DMS53 treated with DMSO at 0.1 percent for 48 hours (cell line): ENCODE measurements around the gene SLC25A21.
A peak's percentile ranks its signal among the peaks of the same experiment; 100 is the strongest.
"Not testable (repeated sequence)": the region's sequence is repeated elsewhere in the genome, so short reads cannot be mapped to it uniquely, and the experiment has no call there.

Experiments
- DNase-seq: peaks from one replicate; lab custom pipeline; 2025; ENCODE audit not compliant: unreplicated experiment; lab: John Stamatoyannopoulos, UW

SLC25A21 gene

GRCh38 chr14:36724162-36724561 is 448.2 kb downstream of the SLC25A21 start:
- no peak for DNase-seq

GRCh38 chr14:36723530-36723929 is 448.9 kb downstream of the SLC25A21 start:
- no peak for DNase-seq

GRCh38 chr14:36721877-36722276 is 450.5 kb downstream of the SLC25A21 start:
- no peak for DNase-seq

GRCh38 chr14:36720657-36721056 is 451.7 kb downstream of the SLC25A21 start:
- no peak for DNase-seq

GRCh38 chr14:36719823-36720222 is 452.6 kb downstream of the SLC25A21 start:
- no peak for DNase-seq

GRCh38 chr14:36718216-36718615 is 454.2 kb downstream of the SLC25A21 start:
- no peak for DNase-seq

- peak; percentile 20 for DNase-seq
These were observed 455.0 kb downstream of the SLC25A21 start for GRCh38 chr14:36717363-36717762.

GRCh38 chr14:36716614-36717184 is 455.7 kb downstream of the SLC25A21 start:
- no peak for DNase-seq

GRCh38 chr14:36713960-36714703 is 458.3 kb downstream of the SLC25A21 start:
- DNase-seq, result no peak

GRCh38 chr14:36707570-36707969 is 464.8 kb downstream of the SLC25A21 start:
- no peak for DNase-seq

GRCh38 chr14:36702474-36702873 is 469.9 kb downstream of the SLC25A21 start:
- no peak for DNase-seq

- no peak for DNase-seq
These were observed 471.3 kb downstream of the SLC25A21 start for GRCh38 chr14:36701132-36701531.

- DNase-seq, result no peak
These were observed 471.8 kb downstream of the SLC25A21 start for GRCh38 chr14:36700651-36701050.

GRCh38 chr14:36699420-36699819 is 473.0 kb downstream of the SLC25A21 start:
- DNase-seq, result not testable (repeated sequence)

GRCh38 chr14:36690311-36691040 is 481.9 kb downstream of the SLC25A21 start:
- DNase-seq, result peak; percentile 38

GRCh38 chr14:36684946-36685345 is 487.5 kb downstream of the SLC25A21 start:
- no peak for DNase-seq

- no peak for DNase-seq
These were observed 489.2 kb downstream of the SLC25A21 start for GRCh38 chr14:36683083-36683724.

GRCh38 chr14:36682338-36682737 is 490.1 kb downstream of the SLC25A21 start:
- no peak for DNase-seq

- no peak for DNase-seq
These were observed 496.2 kb downstream of the SLC25A21 start for GRCh38 chr14:36676236-36676635.

GRCh38 chr14:36675581-36675980 is 496.8 kb downstream of the SLC25A21 start:
- no peak for DNase-seq

GRCh38 chr14:36674659-36675058 is 497.7 kb downstream of the SLC25A21 start:
- no peak for DNase-seq

- DNase-seq, result no peak
These were observed 500.3 kb downstream of the SLC25A21 start for GRCh38 chr14:36672095-36672494.
